ENCODE data around the gene CTH. TPM values are rescaled to one million over a fixed set of nuclear protein-coding genes. Genes with fewer than 3 reads are reported as not detected.
"Not testable (repeated sequence)": the region's sequence is repeated elsewhere in the genome, so short reads cannot be mapped to it uniquely, and the experiment has no call there.

The CTH gene
- total RNA-seq, result 2.5 TPM
- long read RNA-seq, transcript CTH-202 (12 exons, 1,805 nt), result major isoform, 9 of 10 reads
- long read RNA-seq, partial matches to known transcripts, result 0 of 10 reads
- long read RNA-seq, other reads (novel, unspliced or antisense), result 1 of 10 reads

- peak; percentile 98 for DNase-seq (ENCODE audit: low spot score)
Observed at GRCh38 chr1:70410604-70411359, at the start of gene CTH. CTH (plus strand) TSS chr1:70411268; CDS start chr1:70411416, 148 bp downstream.

GRCh38 chr1:70361727-70362398 is 49.2 kb upstream of the CTH start:
- DNase-seq (ENCODE audit: low spot score), result no peak

- DNase-seq (ENCODE audit: low spot score), result no peak
Observed at GRCh38 chr1:70364439-70364838, 46.6 kb upstream of the CTH start.

GRCh38 chr1:70366425-70366952 is 44.6 kb upstream of the CTH start:
- DNase-seq (ENCODE audit: low spot score), result not testable (repeated sequence)

- DNase-seq (ENCODE audit: low spot score), result not testable (repeated sequence)
Observed at GRCh38 chr1:70366997-70367396, 44.1 kb upstream of the CTH start.

- not testable (repeated sequence) for DNase-seq (ENCODE audit: low spot score)
Observed at GRCh38 chr1:70367397-70367796, 43.7 kb upstream of the CTH start.

- DNase-seq (ENCODE audit: low spot score), result not testable (repeated sequence)
Observed at GRCh38 chr1:70371586-70371985, 39.5 kb upstream of the CTH start.

- no peak for DNase-seq (ENCODE audit: low spot score)
Observed at GRCh38 chr1:70372426-70372825, 38.6 kb upstream of the CTH start.

- DNase-seq (ENCODE audit: low spot score), result not testable (repeated sequence)
Observed at GRCh38 chr1:70373580-70373979, 37.5 kb upstream of the CTH start.

GRCh38 chr1:70376196-70376595 is 34.9 kb upstream of the CTH start:
- DNase-seq (ENCODE audit: low spot score), result no peak

- no peak for DNase-seq (ENCODE audit: low spot score)
Observed at GRCh38 chr1:70382682-70383081, 28.4 kb upstream of the CTH start.

- no peak for DNase-seq (ENCODE audit: low spot score)
Observed at GRCh38 chr1:70383483-70383882, 27.6 kb upstream of the CTH start.

- no peak for DNase-seq (ENCODE audit: low spot score)
Observed at GRCh38 chr1:70384542-70384941, 26.5 kb upstream of the CTH start.

- DNase-seq (ENCODE audit: low spot score), result no peak
Observed at GRCh38 chr1:70385477-70385876, 25.6 kb upstream of the CTH start.

- no peak for DNase-seq (ENCODE audit: low spot score)
Observed at GRCh38 chr1:70386121-70386520, 24.9 kb upstream of the CTH start.

GRCh38 chr1:70387507-70387906 is 23.6 kb upstream of the CTH start:
- DNase-seq (ENCODE audit: low spot score), result no peak

- no peak for DNase-seq (ENCODE audit: low spot score)
Observed at GRCh38 chr1:70392626-70393025, 18.4 kb upstream of the CTH start.

- DNase-seq (ENCODE audit: low spot score), result no peak
Observed at GRCh38 chr1:70396607-70397006, 14.5 kb upstream of the CTH start.

GRCh38 chr1:70397013-70397412 is 14.1 kb upstream of the CTH start:
- DNase-seq (ENCODE audit: low spot score), result no peak

- no peak for DNase-seq (ENCODE audit: low spot score)
Observed at GRCh38 chr1:70400335-70400734, 10.7 kb upstream of the CTH start.

- DNase-seq (ENCODE audit: low spot score), result no peak
Observed at GRCh38 chr1:70401974-70402373, 9.1 kb upstream of the CTH start.

GRCh38 chr1:70403759-70404158 is 7.3 kb upstream of the CTH start:
- DNase-seq (ENCODE audit: low spot score), result no peak

Data from mesenteric fat pad (tissue), 1 donor.